GM18909 (cell line): ENCODE data around the gene P2RX3.
A peak's percentile ranks its signal among the peaks of the same experiment; 100 is the strongest.
"Not testable (repeated sequence)": the region's sequence is repeated elsewhere in the genome, so short reads cannot be mapped to it uniquely, and the experiment has no call there.

Source experiments
- ATAC-seq: cut with Tn5 transposase; IDR thresholded peaks from one replicate; pipeline ENCODE4 v1.9.1; 2021; ENCODE audit warnings: mild to moderate bottlenecking; ENCODE audit not compliant: unreplicated experiment, poor library complexity

P2RX3 gene

DNA sequence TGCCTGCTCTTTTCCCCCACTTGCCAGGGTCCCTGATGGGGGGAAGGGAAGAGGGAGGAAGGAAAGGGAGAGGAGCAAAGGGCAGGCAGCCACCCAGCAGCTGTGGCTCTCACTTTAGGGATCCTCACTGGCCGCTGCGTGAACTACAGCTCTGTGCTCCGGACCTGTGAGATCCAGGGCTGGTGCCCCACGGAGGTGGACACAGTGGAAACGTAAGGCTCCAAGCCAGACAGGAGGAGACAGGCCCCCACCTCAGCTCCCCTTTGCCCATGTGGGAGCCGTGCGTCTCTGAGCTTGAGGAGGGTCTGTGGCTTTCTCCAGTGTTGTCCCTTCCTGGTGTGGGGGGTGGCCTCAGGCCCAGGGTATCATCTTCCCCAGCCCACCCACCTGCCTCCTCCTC is 9.9 kb downstream of the P2RX3 start:
- ATAC-seq = no peak

DNA sequence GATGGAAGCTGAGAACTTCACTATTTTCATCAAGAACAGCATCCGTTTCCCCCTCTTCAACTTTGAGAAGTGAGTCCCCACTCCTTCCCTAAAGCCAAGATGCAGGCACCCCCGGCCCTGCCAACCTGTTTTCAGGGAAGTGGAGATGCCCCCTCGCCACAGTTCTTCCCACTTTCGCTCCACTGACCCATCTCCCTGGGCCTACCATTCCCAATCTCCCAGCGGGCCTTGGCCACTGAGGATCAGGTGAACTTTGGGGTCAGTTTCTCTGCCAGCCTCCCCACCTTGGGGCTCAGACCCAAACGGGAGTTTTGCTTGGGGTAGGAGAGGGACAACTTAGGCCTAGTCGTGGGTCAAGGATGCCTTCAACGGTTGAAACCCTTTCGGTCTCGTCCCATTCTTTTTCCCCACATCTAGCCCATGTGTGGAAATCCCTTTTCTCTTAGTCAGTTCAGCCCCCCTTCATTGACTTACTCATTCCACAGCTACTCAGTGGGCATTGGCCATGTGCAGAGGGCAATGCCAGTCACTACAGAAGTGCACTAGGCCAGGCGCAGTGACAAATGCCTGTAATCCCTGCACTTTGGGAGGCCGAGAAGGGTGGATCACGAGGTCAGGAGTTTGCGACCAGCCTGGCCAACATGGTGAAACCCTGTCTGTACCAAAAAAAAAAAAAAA is 10.6 kb downstream of the P2RX3 start:
- no peak for ATAC-seq

DNA sequence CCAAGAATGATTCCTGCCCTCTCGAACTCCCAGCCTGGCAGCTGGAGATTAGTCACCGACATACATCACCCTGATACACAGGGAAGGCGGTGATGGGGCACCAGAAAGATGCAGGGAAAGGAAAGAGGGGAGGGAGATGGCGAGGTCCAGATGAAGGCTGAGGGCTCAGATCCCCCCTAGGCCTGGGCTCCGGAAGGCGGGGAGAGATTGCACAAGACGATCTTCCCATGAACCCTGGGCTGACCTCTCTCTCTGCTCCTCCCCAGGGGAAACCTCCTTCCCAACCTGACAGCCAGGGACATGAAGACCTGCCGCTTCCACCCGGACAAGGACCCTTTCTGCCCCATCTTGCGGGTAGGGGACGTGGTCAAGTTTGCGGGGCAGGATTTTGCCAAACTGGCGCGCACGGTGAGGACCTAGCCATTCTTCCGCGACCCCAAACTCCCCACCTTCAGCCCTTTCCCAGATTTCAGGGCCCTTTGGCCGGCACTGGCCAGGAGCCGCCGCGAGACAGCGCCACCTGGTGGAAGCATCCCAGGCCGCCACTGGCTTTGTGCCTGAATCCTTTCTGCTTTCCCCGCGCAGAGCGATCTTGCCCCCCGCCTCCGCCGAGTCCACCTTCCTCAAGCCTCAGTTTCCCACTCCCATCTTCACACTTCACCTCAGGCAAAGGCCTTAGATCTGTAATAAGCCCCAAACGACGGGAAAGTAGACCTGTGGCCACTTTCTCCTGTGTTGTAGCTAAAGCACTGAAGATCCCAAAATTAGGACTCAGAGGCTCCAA is 11.5 kb downstream of the P2RX3 start:
- ATAC-seq = peak; percentile 48

DNA sequence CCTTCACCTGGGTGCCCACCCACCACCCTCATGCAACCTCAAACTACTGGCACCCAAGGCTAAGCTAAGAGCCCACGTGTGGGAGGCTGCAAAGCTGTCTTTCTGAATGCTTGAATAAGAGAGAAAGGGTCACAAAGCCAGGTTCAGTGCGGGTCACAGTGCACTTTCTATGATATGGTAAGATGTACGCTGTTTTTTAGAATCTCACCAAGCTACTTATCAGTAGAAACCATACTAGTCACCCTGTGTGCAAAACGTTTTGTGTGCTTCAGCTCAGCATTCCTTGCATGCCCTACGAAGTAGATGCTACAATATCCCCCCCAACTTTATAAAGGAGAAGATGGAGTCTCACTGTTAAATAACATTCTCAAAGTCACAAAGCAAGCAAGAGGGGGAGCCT is 14.9 kb downstream of the P2RX3 start:
- ATAC-seq = no peak

DNA sequence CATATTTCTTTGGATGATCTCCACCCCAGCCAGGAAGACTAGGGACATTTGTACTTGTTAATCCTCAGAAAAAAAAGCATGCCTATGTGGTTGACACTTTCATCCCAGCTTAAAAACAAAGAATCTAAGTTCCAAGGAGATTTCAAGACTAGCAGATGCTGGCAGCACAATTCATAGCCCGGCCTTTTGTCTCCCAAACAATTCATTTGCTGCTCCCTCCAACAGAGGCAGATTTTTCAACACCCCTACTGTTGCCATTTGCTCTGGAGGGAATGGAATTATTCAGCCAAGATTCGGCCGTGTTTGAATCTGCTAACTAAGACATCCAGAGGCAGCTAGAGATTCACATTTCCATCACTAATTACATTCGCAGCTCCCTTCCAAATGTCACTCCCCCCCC is 15.3 kb downstream of the P2RX3 start:
- no peak for ATAC-seq

DNA sequence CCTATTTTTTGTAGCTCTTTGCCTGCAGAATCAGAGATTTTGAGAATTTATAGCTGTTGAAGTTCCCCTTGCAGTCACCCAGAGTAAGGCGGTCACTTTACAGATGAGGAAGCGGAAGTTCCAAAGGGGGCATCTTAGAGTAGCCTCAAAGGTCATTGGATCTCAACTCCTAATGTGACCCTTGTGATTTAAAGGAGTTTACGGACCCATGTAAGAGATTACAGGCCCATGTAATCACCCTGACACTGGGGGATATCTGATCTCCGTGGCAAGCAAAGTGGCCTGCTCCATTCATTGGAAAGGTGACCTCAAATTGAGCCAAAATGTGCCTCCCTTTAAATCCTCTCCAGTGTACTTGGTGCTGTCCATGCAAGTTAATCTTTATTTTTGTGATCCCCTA is 15.7 kb downstream of the P2RX3 start:
- ATAC-seq = no peak

DNA sequence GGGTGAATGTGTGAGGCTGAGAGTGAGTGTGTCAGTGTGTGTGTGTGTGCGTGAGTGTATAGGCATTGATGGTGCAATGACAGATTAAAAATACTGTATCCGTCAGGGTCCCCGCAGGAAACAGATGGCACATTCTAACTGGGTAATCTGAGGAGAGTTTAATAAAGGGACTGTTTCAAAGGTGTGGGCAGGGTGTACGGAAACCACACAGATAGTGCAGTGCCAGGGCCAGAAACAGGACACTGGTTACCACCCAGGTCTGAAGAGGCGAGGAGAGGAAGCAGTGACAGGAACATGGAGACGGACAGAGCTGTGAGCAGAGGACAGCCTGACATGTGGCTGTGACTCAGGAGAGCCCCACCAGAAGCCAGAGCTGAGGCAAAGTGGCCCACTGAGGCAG is 16.5 kb downstream of the P2RX3 start:
- ATAC-seq = no peak

DNA sequence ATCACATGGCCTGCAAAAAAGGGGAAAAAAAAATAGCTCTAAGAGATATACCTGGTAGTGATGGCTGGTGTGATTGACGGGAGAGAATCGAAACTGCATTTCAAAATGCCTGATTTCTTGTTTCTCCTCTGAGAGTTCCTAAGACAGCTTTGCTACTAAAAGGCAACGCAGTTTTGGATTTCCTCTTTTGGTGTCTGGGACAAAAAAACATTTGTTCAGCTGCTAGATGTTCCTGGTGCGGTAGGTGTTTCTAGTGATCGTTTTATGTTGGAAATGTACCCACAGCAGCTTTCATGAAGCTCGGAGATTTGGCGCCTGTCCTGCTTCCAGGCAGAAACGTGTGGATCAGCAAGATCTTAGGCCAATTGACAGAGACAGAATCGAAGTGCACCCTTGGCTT is 18.1 kb downstream of the P2RX3 start:
- ATAC-seq = no peak

DNA sequence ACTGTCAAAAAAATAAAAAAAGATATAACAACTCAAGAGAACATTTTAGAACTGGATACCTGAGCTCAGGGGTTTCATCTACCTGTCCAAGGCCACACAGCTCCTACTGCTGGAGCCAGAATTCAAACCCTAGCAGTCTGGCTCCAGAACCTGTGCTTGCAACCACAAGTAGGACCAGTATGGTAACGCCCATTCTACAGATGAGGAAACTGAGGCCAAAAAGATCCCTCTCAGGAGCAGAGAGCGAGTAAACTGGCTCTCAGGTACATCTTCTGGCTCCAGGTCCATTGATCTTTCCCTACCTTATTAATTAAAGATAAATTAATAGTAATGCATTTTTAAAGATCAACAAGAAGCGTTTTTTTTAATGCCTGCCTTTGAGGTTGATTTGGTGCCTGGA is 19.2 kb downstream of the P2RX3 start:
- no peak for ATAC-seq

DNA sequence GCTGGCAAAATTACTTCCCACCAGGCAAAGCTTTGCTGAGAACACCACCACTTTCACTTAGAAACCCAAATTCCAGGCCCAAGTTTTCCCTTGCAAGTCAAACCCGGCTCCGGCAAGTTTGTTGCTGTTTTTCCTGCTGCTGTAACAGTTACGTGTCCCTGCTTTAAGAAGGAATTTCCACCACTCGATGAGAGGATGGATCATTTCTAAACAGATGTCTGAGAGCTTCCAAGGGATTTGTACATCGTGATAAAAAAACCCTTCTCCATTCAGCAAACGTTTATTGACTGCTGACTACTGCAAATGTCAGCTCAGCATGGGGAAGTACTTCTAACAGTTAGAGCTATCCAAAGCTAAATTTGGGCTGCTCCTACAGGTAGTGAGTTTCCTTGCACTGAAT is 19.7 kb downstream of the P2RX3 start:
- ATAC-seq = no peak

DNA sequence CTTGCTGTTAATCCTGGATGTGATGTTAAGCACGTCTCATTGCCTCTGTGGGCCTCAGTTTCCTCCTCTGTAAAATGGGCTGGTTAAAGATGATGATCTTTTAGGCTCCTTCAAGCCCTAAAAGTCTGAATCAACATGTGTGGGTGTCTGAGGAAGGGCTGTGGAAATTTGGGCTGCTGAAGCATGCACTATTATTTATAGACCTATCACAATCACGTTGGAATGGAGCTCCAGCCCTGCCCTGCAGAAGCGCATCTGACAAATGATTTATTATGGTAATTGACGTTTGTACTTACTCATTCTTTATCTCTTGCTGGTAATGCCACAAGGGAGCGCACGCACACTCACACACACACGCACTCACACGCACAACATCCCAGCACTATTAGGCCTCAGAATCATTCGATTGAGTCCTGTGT is 20.4 kb downstream of the P2RX3 start:
- no peak for ATAC-seq

DNA sequence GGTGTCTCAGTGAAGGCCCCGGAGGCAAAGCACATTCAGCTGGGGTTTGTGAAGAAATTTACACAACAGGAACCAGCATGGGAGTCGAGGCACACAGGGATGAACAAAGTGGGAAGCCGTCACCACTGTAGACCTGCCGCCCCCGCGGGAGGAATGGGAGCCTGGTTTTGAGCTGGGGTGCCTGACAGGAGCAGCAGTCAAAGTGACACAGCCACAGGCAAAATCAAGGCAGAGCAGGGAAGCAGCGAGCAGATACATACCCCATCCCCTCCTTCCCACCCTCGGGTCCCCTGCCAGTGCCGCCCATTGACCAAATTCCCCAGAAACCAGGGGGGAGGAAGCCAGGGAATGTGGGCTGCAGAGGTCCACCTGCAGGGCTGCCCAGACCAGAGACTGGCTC is 20.8 kb downstream of the P2RX3 start:
- ATAC-seq = no peak

DNA sequence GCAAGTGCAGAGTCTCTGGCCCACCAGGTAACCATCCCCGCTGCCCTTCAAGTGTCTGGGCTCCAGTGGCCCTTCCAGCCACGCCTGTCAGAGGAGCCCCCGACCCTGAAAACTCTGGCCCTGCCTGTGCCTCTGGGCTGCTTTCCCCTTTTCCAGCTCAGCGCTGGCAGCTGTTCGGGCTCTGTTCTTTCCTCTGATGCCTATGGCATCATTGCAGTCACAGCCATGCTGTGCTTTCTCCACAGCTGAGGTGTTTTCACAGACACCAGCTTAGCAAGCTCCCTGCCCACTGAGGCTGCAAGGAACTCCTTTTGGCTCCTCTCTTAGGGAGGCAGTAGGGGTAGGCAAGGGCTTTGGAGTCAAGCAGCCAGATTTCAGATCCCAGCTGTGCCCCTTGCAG is 21.2 kb downstream of the P2RX3 start:
- no peak for ATAC-seq

DNA sequence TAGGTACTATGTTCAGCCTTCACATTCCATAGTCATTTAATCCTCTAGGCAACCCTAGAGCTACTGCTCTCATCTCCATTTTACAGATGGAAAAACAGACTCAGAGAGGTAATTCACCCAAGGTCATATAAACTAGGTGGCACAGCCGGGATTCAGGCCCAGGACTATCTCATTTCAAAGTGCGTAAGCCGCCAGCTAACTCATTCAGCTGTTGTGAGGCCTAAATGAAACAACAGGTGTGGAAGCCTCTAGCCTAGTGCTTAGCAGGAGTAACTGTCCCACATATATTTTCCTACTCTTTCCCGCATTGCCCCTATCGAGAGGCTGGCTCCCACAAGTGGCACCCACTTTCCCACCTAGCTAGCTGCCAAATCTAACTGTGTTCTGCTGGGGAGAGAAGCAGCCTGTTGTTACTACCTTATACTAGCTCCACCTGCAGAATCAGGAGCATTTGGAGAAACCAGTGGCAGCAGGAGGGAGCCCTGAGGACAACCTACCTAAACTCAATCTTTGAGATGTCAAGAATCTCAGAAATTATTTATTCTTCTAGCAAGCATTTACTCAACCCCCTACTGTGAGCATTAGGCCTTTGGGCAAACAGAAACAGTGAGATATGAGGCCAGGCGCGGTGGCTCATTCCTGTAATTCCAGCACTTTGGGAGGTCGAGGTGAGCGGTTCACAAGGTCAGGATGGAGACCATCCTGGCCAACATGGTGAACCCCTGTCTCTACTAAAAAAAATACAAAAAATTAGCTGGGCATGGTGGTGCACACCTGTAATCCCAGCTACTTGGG is 21.9 kb downstream of the P2RX3 start:
- ATAC-seq = no peak

DNA sequence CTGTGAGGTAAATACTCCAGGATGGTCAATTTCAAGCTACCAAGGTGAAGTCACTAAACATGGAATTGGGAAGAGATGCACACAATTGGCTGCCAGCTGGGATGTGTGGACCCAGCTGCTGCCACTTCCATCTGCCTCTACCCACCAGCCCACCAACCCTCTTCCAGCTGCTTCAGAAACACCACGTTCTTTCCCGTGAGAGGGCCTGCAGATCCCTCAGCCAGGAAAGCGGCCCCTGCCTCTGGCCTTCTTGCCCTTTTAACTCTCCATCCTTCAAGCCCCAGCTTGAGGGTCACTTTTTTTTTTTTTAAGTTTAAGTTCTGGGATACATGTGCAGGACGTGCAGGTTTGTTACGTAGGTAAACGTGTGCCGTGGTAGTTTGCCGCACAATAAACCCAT is 22.8 kb downstream of the P2RX3 start:
- no peak for ATAC-seq

DNA sequence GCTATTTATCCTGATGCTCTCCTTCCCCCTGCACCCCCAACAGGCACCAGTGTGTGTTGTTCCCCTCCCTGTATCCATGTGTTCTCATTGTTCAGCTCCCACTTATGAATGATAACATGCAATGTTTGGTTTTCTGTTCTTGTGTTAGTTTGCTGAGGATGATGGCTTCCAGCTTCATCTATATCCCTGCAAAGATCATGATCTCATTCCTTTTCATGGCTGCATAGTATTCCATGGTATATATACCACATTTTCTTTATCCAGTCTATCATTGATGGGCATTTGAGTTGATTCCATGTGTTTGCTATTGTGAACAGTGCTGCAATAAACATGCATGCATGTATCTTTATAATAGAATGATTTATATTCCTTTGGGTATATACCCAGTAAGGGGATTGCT is 23.3 kb downstream of the P2RX3 start:
- ATAC-seq = not testable (repeated sequence)

DNA sequence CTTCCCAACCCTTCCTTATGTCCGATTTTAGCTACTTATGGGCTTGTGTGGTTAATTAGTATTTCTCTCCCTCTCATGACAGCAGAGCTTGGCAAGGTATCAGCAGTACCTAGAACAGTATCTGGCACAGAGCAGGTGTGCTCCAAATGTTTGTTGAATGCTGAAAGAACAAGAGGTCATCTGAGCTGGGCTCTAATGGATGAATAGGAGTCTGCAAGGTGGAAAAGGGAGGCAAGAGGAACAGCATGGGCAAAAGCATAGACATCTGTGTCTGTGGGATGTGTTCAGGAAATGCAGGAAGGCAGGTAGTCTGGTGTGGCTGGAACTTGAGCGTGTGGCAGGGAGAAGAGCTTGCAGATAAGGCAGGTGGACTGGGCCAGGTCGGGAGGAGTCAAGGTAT is 23.8 kb downstream of the P2RX3 start:
- no peak for ATAC-seq

DNA sequence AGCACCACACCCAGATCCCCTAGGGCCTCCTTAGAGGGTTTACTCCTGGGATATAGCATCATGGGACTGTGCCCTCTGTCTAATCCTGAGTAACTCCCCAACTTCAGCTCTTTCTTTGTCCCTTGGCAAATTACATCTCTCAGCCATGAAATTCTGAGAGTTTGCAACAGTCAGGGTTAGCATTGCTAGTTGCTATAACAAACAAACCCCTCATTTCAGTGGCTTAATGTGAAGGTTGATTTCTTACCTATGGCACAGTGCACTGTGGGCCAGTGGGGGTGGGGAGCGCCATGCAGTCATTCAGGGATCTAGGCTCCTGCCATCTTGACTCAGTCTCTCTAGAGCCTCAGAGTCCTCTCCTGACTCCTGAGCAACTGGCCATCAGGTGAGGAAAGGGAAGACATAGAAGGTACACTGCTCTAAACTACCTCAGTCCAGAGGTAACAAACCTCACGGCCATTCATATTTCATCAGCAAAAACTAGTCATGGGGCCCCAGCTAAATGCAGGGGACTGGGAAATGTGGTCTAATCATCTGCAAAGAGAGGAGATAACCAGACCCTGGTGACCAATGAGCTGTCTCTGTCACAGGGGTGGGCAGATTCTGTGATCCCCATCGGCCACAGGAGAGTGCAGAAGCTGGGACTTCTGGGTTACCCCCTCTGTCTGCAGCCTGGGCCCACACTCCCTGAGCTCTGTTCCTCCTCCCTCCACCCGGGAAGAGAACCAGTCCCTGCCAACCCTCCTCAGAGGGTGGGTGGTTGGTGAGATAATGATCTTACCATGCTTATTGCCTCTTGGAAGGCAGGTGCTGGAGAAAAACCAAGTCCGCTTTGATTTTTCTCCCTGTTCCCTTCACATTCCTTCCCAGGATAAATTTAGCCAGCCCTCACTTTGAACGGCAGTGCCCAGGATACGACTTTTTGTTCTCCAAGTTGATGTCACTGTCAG is 25.3 kb downstream of the P2RX3 start:
- ATAC-seq = no peak

DNA sequence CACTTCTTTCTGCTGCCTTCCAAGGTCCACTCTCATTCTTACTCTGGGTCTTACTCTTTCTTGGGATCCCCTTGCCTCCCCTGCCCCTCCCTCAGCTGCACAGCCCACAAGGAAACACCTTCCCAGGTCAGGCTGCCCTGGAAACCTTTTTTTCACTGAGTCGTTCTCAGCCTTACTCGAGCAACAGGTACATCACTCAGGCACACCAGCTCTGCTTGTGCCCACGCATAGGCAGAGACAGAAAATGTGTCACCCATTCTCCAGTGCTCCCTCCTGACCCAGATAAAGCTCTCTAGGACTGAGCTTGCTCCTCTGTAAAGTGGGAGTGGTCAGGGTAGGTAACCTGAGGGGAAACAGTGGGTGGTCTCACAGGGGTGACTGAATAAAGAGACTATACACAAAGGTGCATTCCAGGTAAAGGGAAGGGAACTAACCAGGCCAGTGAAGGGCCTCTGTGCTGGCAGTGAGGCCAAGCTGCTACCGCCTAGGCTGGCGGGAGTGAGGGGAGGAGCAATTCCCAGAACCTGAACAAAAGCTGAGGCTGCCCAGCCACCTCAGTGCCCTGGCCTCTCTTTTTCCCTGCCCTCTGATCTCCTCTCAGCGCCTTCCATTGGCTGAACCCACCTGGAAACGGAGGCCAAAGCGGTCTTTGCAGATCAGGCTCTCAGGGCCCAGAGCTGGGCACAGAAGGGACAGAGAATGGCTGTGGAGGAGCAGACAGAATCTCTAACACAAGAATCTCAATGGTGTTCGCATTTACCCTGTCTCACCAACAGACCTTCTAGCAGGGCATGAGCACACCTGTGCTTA is 26.9 kb downstream of the P2RX3 start:
- ATAC-seq = no peak
